HEK293 (cell line): Measurements from ENCODE around the gene MSMO1.

Experiments used
- CTCF ChIA-PET: fragments of 350-600 bp; formaldehyde crosslinking; extraction: SDS; loops from one replicate; lab custom pipeline; 2021; ENCODE audit warnings: antibody characterized with exemption; lab: Yijun Ruan, JAX
- POLR2A ChIA-PET: fragments of 300-600 bp; formaldehyde crosslinking; extraction: SDS; loops from one replicate; lab custom pipeline; 2020; ENCODE audit warnings: antibody characterized with exemption, inconsistent platforms; lab: Yijun Ruan, JAX
- H3K27ac ChIP-seq: fragments of 200-500 bp; sonication (Bioruptor generic); 2 replicates; pipeline ENCODE4 v1.5.1; 2014; ENCODE audit warnings: low read depth, low read length, control low read depth, inconsistent platforms; ENCODE audit errors: extremely low read depth
- H3K36me3 ChIP-seq, 2 experiments: fragments of 200-500 bp in 1 of 2; sonication (Bioruptor generic) in 1 of 2; 1 replicate in 1 of 2; 2 replicates in 1 of 2; pipeline ENCODE4 v1.5.1; 2014 to 2017; ENCODE audit warnings: inconsistent platforms in 2 of 2, low read length in 2 of 2; ENCODE audit not compliant: control insufficient read depth in 2 of 2, insufficient read depth in 1 of 2
- H3K4me1 ChIP-seq: fragments of 200-500 bp; sonication (Bioruptor generic); 2 replicates; pipeline ENCODE4 v1.5.1; 2014; ENCODE audit warnings: mild to moderate bottlenecking, low read length, inconsistent platforms; ENCODE audit not compliant: control insufficient read depth, insufficient read depth
- H3K4me3 ChIP-seq: 2 replicates; pipeline ENCODE4 v1.5.1; 2011; ENCODE audit warnings: low read depth, mild to moderate bottlenecking, control low read depth, low read length, moderate library complexity
- H3K9me3 ChIP-seq: fragments of 200-500 bp; sonication (Bioruptor generic); 2 replicates; pipeline ENCODE4 v1.5.1; 2014; ENCODE audit warnings: low read depth, low read length, inconsistent platforms; ENCODE audit not compliant: control insufficient read depth, insufficient read depth
- GLIS2 ChIP-seq: fragments of 450-650 bp; formaldehyde crosslinking; IDR thresholded peaks from 2 replicates; pipeline ENCODE4 v1.5.1; 2016; ENCODE audit warnings: missing biosample characterization, missing genetic modification characterization
- PRDM1 ChIP-seq: fragments of 450-650 bp; formaldehyde crosslinking; IDR thresholded peaks from 2 replicates; pipeline ENCODE4; 2016; ENCODE audit warnings: missing biosample characterization, missing genetic modification characterization
- SALL2 ChIP-seq: fragments of 450-650 bp; formaldehyde crosslinking; IDR thresholded peaks from 2 replicates; pipeline ENCODE4 v1.5.0; 2017; ENCODE audit warnings: missing biosample characterization, mild to moderate bottlenecking, missing genetic modification characterization, borderline replicate concordance
- TCF7L2 ChIP-seq: IDR thresholded peaks from 2 replicates; pipeline ENCODE4 v1.6.1; 2011; ENCODE audit warnings: low read depth, mild to moderate bottlenecking, inconsistent platforms, low read length, moderate library complexity, borderline replicate concordance
- ZIC2 ChIP-seq: fragments of 450-650 bp; formaldehyde crosslinking; IDR thresholded peaks from 2 replicates; pipeline ENCODE4 v1.5.1; 2016; ENCODE audit warnings: missing biosample characterization, missing genetic modification characterization
- ZNF155 ChIP-seq: fragments of 450-650 bp; formaldehyde crosslinking; IDR thresholded peaks from 2 replicates; pipeline ENCODE4 v1.5.1; 2016; ENCODE audit warnings: missing biosample characterization, missing genetic modification characterization
- ZNF239 ChIP-seq: fragments of 450-650 bp; formaldehyde crosslinking; IDR thresholded peaks from 2 replicates; pipeline ENCODE4 v1.5.1; 2016; ENCODE audit warnings: missing biosample characterization, missing genetic modification characterization
- ZNF311 ChIP-seq: fragments of 450-650 bp; formaldehyde crosslinking; IDR thresholded peaks from 2 replicates; pipeline ENCODE4 v1.5.1; 2017; ENCODE audit warnings: missing biosample characterization, missing genetic modification characterization, borderline replicate concordance
- ZNF324 ChIP-seq: fragments of 450-650 bp; formaldehyde crosslinking; IDR thresholded peaks from 2 replicates; pipeline ENCODE4 v1.5.1; 2016; ENCODE audit warnings: missing biosample characterization, missing genetic modification characterization
- ZNF37A ChIP-seq: fragments of 450-650 bp; IDR thresholded peaks from 2 replicates; pipeline ENCODE4 v1.5.1; 2018; ENCODE audit warnings: missing biosample characterization, missing genetic modification characterization
- ZNF391 ChIP-seq: fragments of 450-650 bp; formaldehyde crosslinking; IDR thresholded peaks from 2 replicates; pipeline ENCODE4 v1.5.1; 2016; ENCODE audit warnings: low read depth, missing biosample characterization, missing genetic modification characterization, borderline replicate concordance
- ZNF394 ChIP-seq: fragments of 450-650 bp; formaldehyde crosslinking; IDR thresholded peaks from 2 replicates; pipeline ENCODE4 v1.5.1; 2016; ENCODE audit warnings: missing biosample characterization, missing genetic modification characterization, mild to moderate bottlenecking, moderate library complexity, borderline replicate concordance
- ZNF404 ChIP-seq: fragments of 450-650 bp; formaldehyde crosslinking; IDR thresholded peaks from 2 replicates; pipeline ENCODE4 v1.5.1; 2017; ENCODE audit warnings: missing biosample characterization, missing genetic modification characterization
- ZNF449 ChIP-seq: fragments of 450-650 bp; formaldehyde crosslinking; IDR thresholded peaks from 2 replicates; pipeline ENCODE4 v1.5.1; 2017; ENCODE audit warnings: missing biosample characterization, mild to moderate bottlenecking, missing genetic modification characterization, moderate library complexity
- ZNF529 ChIP-seq: fragments of 450-650 bp; formaldehyde crosslinking; IDR thresholded peaks from 2 replicates; pipeline ENCODE4 v1.5.1; 2017; ENCODE audit warnings: missing genetic modification characterization, missing biosample characterization; ENCODE audit not compliant: insufficient replicate concordance
- ZNF530 ChIP-seq: fragments of 450-650 bp; formaldehyde crosslinking; IDR thresholded peaks from 2 replicates; pipeline ENCODE4 v1.5.1; 2016; ENCODE audit warnings: low read depth, missing biosample characterization, missing genetic modification characterization
- ZNF544 ChIP-seq: fragments of 450-650 bp; formaldehyde crosslinking; IDR thresholded peaks from 2 replicates; pipeline ENCODE4 v1.5.0; 2017; ENCODE audit warnings: missing biosample characterization, missing genetic modification characterization
- ZNF580 ChIP-seq: fragments of 450-650 bp; formaldehyde crosslinking; IDR thresholded peaks from 2 replicates; pipeline ENCODE4 v1.5.1; 2016; ENCODE audit warnings: missing biosample characterization, missing genetic modification characterization
- ZNF600 ChIP-seq: fragments of 450-650 bp; formaldehyde crosslinking; IDR thresholded peaks from 2 replicates; pipeline ENCODE4 v1.5.1; 2016; ENCODE audit warnings: missing biosample characterization, missing genetic modification characterization
- ZNF624 ChIP-seq: fragments of 450-650 bp; formaldehyde crosslinking; IDR thresholded peaks from 2 replicates; pipeline ENCODE4 v1.5.1; 2017; ENCODE audit warnings: missing biosample characterization, missing genetic modification characterization
- ZNF701 ChIP-seq: fragments of 450-650 bp; formaldehyde crosslinking; IDR thresholded peaks from 2 replicates; pipeline ENCODE4 v1.5.1; 2016; ENCODE audit warnings: missing biosample characterization, missing genetic modification characterization
- ZSCAN23 ChIP-seq: fragments of 450-650 bp; formaldehyde crosslinking; IDR thresholded peaks from 2 replicates; pipeline ENCODE4 v1.5.1; 2016; ENCODE audit warnings: missing biosample characterization, missing genetic modification characterization
- TF ChIP-seq, protein P1 (sequence below): fragments of 450-650 bp; formaldehyde crosslinking; IDR thresholded peaks from 2 replicates; pipeline ENCODE4 v1.5.1; 2016; ENCODE audit warnings: missing biosample characterization, missing genetic modification characterization, low read depth

Gene MSMO1

GRCh38 chr4:165331823-165332222 lies 4.4 kb downstream of the MSMO1 start:
- POLR2A ChIA-PET, result no interaction called here
- TF ChIP-seq ZNF600 (peak; percentile 100), PRDM1 (tag by site-specific recombination) (0 out of 2 replicates have a peak, but pooled peaks have one; percentile 58), ZIC2 (no peak), TCF7L2 (no peak), ZNF544 (tag by site-specific recombination) (no peak)
- H3K9me3 ChIP-seq, result no peaks in the 10 kb centered on the region
- H3K36me3 ChIP-seq, result peaks cover 13 to 15% of the 10 kb centered on the region in 2 experiments; a peak in 2 of 3 replicates
- H3K4me1 ChIP-seq, result no peaks in the 10 kb centered on the region
- H3K4me3 ChIP-seq, result no peak overlapping the region
- no peak overlapping the region for H3K27ac ChIP-seq
- CTCF ChIA-PET, result interaction anchor here (0.6 kb wide), 1 partner anchor 35 kb away, joined by 3 read pairs; no protein-coding TSS in a partner anchor

DNA sequence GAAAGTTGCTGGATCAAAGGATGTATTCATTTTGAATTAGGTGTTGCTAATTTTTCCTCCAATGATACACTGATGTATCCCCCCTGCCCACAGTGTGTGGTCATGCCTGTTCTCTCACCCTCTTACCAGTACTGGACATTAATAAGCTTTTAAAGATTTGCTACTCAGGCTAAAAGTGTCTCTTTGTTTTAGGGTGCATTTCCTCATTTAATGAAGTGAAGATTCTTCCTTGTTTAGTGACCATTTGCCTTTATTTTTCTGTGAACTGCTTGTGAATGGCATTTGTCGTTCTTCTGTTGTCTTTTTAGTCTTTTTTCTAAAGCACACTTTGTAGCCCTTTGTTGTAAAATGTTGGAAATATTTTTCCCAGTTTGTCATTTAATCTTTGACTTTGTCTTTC lies 5.0 kb downstream of the MSMO1 start:
- no peaks in the 10 kb centered on the region for H3K9me3 ChIP-seq
- ChIA-PET POLR2A (no interaction called here), CTCF (no interaction called here)
- no peak for TF ChIP-seq GLIS2 (tag by site-specific recombination)
- no peak overlapping the region for H3K4me3 ChIP-seq
- peaks cover 13 to 17% of the 10 kb centered on the region in 2 experiments; a peak in 2 of 3 replicates for H3K36me3 ChIP-seq
- H3K27ac ChIP-seq, result no peak overlapping the region
- no peaks in the 10 kb centered on the region for H3K4me1 ChIP-seq

DNA sequence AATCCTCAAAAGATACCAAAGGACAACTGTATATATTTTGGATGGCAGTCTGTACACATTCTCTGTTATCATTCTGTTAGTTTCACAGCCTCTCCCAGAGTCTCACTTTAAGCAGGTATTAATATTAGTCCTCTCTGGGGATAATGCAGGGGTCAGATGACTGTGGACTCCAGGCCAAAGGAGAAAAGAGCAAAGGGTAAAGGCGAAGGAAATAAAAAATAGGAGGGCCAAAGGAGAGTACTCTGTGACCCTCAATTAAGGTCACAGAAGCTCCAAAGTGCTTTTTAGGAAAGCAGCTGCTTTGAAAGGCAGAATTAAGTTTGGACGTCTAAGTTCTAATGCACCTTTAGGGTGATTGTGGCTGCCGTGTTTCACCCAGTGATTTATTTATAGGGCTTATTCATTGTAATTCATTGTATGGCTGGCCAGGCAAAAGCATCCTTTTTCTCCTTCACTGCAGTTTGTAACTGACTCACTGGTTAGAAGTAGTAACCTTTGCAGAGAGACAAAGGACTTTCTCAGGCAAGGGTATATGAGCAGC lies 7.8 kb downstream of the MSMO1 start:
- no peak overlapping the region for H3K4me3 ChIP-seq
- TF ChIP-seq ZSCAN23 (no peak), ZNF311 (tag by site-specific recombination) (no peak), ZNF37A (no peak), ZNF391 (tag by site-specific recombination) (no peak), ZIC2 (no peak)
- peaks cover 28 to 39% of the 10 kb centered on the region in 2 experiments for H3K36me3 ChIP-seq
- H3K4me1 ChIP-seq, result no peaks in the 10 kb centered on the region
- POLR2A ChIA-PET, result no interaction called here
- no peaks in the 10 kb centered on the region for H3K9me3 ChIP-seq
- CTCF ChIA-PET, result no interaction called here
- no peak overlapping the region for H3K27ac ChIP-seq

- Histone ChIP-seq H3K27ac (no peak overlapping the region), H3K9me3 (no peaks in the 10 kb centered on the region), H3K4me3 (no peak overlapping the region), H3K36me3 (peaks cover 32 to 48% of the 10 kb centered on the region in 2 experiments), H3K4me1 (no peaks in the 10 kb centered on the region)
- POLR2A ChIA-PET, result no interaction called here
- CTCF ChIA-PET, result no interaction called here
- no peak for TF ChIP-seq ZNF530 (tag by site-specific recombination)
- no peak for TF ChIP-seq ZNF701 (tag by site-specific recombination)
- no peak for TF ChIP-seq ZNF449 (tag by site-specific recombination)
- no peak for TF ChIP-seq ZNF394 (tag by site-specific recombination)
- no peak for TF ChIP-seq ZNF155 (tag by site-specific recombination)
- no peak for TF ChIP-seq ZNF529 (tag by site-specific recombination)
- TF ChIP-seq ZNF239 (tag by site-specific recombination), result no peak
- TF ChIP-seq, protein P1, sequence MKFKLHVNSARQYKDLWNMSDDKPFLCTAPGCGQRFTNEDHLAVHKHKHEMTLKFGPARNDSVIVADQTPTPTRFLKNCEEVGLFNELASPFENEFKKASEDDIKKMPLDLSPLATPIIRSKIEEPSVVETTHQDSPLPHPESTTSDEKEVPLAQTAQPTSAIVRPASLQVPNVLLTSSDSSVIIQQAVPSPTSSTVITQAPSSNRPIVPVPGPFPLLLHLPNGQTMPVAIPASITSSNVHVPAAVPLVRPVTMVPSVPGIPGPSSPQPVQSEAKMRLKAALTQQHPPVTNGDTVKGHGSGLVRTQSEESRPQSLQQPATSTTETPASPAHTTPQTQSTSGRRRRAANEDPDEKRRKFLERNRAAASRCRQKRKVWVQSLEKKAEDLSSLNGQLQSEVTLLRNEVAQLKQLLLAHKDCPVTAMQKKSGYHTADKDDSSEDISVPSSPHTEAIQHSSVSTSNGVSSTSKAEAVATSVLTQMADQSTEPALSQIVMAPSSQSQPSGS (tag by site-specific recombination), result no peak
- TF ChIP-seq ZNF624, result no peak
- TF ChIP-seq ZNF404 (tag by site-specific recombination), result no peak
- no peak for TF ChIP-seq SALL2 (tag by site-specific recombination)
- no peak for TF ChIP-seq ZNF324 (tag by site-specific recombination)
- no peak for TF ChIP-seq ZNF580 (tag by site-specific recombination)
These were observed 9.3 kb downstream of the MSMO1 start for GRCh38 chr4:165336743-165337142.
